Large intestine (tissue), 3 donors: ENCODE data around the gene SGMS1. TPM values are rescaled to one million over a fixed set of nuclear protein-coding genes. Genes with fewer than 3 reads are reported as not detected.
"Not testable (repeated sequence)": the region's sequence is repeated elsewhere in the genome, so short reads cannot be mapped to it uniquely, and the experiment has no call there.

ENCODE experiments used
- DNase-seq, 2 donors: peaks; one replicate each; pipeline versions ENCODE4 v3.0.0 to v3.0.0-alpha.2; 2013
- H3K27ac ChIP-seq: one replicate; pipeline ENCODE4 v1.5.1; 2013; ENCODE audit warnings: low read length
- H3K27me3 ChIP-seq: 2 replicates; pipeline ENCODE4 v1.6.1; 2013; ENCODE audit warnings: low read length; ENCODE audit not compliant: control insufficient read depth, insufficient read depth
- H3K36me3 ChIP-seq: 2 replicates; pipeline ENCODE4 v1.6.1; 2013; ENCODE audit warnings: low read length; ENCODE audit not compliant: control insufficient read depth, insufficient read depth
- H3K4me1 ChIP-seq: one replicate; pipeline ENCODE4 v1.6.1; 2013; ENCODE audit warnings: low read length; ENCODE audit not compliant: control insufficient read depth, insufficient read depth
- H3K4me3 ChIP-seq: one replicate; pipeline ENCODE4 v1.5.1; 2013; ENCODE audit warnings: low read length
- H3K9me3 ChIP-seq: one replicate; pipeline ENCODE4 v1.6.1; 2013; ENCODE audit warnings: mild to moderate bottlenecking, low read depth, low read length, moderate library complexity; ENCODE audit not compliant: control insufficient read depth
- WGBS: methylation state at CpG from one replicate; pipeline ENCODE4 v1.1.5; 2013; ENCODE audit warnings: low lambda C conversion rate; ENCODE audit not compliant: insufficient coverage; 5-methylcytosine and 5-hydroxymethylcytosine counted together
- polyA plus RNA-seq: library from polyadenylated mRNA; unstranded; fragments of 120-200 nt; gene quantifications from one replicate; pipeline ENCODE4 v1.2.1, GENCODE V29; 2013

Gene SGMS1
- polyA plus RNA-seq, 1 donor = 22.8 TPM

- no peak overlapping the region for H3K4me3 ChIP-seq
- DNase-seq = no peak
- no peaks in the 10 kb centered on the region for H3K9me3 ChIP-seq
- H3K4me1 ChIP-seq = no peaks in the 10 kb centered on the region
- H3K36me3 ChIP-seq = no peaks in the 10 kb centered on the region
- no peaks in the 10 kb centered on the region for H3K27me3 ChIP-seq
- 100% methylated on average over 1 of the region's 6 CpGs for WGBS
- H3K27ac ChIP-seq = no peak overlapping the region
These were observed 185.5 kb downstream of the SGMS1 start for GRCh38 chr10:50438049-50438936.

GRCh38 chr10:50437248-50437647, 186.5 kb downstream of the SGMS1 start:
- H3K4me1 ChIP-seq = no peaks in the 10 kb centered on the region
- H3K27ac ChIP-seq = no peak overlapping the region
- H3K4me3 ChIP-seq = no peak overlapping the region
- DNase-seq = no peak
- H3K36me3 ChIP-seq = peaks cover 2% of the 10 kb centered on the region
- 100% methylated on average over 1 of the region's 1 CpG for WGBS
- no peaks in the 10 kb centered on the region for H3K9me3 ChIP-seq
- no peaks in the 10 kb centered on the region for H3K27me3 ChIP-seq

DNA sequence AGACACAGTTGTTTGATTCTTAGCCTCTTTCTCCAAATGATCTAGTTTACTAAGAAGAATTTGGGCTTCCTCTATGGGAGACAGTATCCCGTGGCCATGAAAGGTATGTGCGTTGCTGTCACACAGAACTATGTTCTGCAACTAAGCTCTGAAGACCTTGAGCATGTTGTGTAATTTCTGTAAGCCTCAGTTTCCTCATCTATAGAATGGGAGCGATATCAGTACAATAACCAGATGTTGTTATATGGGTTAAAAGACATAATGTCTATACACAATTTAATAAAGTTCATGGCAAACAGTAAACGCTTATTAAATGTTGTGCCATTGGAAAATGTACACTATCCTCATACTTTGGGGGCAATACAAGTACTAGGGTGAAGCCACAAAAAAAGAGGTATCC, 187.0 kb downstream of the SGMS1 start:
- no peaks in the 10 kb centered on the region for H3K27me3 ChIP-seq
- 100% methylated on average over 1 of the region's 4 CpGs for WGBS
- H3K27ac ChIP-seq = no peak overlapping the region

DNA sequence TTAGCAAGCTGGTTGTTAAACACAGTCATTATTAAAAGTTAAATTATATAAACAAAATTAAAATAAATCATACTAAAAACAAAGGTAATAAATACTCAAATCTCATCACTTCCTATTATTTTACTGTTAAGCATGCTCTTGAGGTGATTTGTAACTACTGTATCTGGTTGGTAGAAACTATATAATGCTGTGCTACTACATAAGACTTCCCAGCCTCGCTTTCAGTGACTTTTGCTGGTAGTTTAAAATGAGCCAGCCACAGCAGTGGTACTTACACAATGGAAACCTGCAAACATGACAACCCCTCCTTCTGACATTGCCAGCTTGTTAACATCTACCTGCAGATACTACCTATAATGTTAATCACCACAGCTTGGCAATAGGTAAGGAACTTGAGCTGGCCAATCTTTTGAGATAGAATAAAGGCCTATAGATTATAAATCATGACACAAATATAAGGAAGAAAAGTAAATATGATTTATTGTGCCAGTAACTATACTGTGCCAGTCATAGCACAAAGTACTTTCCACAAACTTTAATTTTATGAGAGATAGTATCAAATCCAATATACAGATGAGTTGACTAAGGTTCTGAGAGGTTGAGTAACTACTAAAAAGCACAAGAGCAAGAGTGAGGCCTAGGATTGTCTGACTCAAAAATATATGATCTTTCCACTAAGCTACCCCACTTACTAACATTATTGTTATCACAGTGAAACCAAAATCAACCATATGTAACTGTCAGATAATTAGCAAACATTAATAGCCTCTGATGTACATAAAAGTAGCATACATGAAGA, 191.3 kb downstream of the SGMS1 start:
- no CpG with 5 or more reads among the region's 1 CpG for WGBS
- Histone ChIP-seq H3K27ac (no peak overlapping the region), H3K4me1 (no peaks in the 10 kb centered on the region), H3K4me3 (no peak overlapping the region), H3K36me3 (peaks cover 2% of the 10 kb centered on the region), H3K27me3 (no peaks in the 10 kb centered on the region), H3K9me3 (no peaks in the 10 kb centered on the region)
- no peak for DNase-seq

More for the DNA sequence above, 187.0 kb downstream of the SGMS1 start:
- Histone ChIP-seq H3K9me3 (no peaks in the 10 kb centered on the region), H3K36me3 (peaks cover 2% of the 10 kb centered on the region), H3K4me3 (no peak overlapping the region), H3K4me1 (no peaks in the 10 kb centered on the region)
- no peak for DNase-seq

- WGBS = no CpG with 5 or more reads among the region's 3 CpGs
- DNase-seq = no peak
- no peaks in the 10 kb centered on the region for H3K9me3 ChIP-seq
- no peaks in the 10 kb centered on the region for H3K27me3 ChIP-seq
- peaks cover 2% of the 10 kb centered on the region for H3K36me3 ChIP-seq
- H3K4me3 ChIP-seq = no peak overlapping the region
- H3K4me1 ChIP-seq = no peaks in the 10 kb centered on the region
- H3K27ac ChIP-seq = no peak overlapping the region
These were observed 192.0 kb downstream of the SGMS1 start for GRCh38 chr10:50431791-50432190.

- Histone ChIP-seq H3K4me1 (no peaks in the 10 kb centered on the region), H3K36me3 (peaks cover 2% of the 10 kb centered on the region), H3K9me3 (no peaks in the 10 kb centered on the region), H3K27me3 (no peaks in the 10 kb centered on the region), H3K4me3 (no peak overlapping the region), H3K27ac (no peak overlapping the region)
- WGBS = 75% methylated on average over 2 of the region's 4 CpGs
- DNase-seq = no peak
These were observed 192.6 kb downstream of the SGMS1 start for GRCh38 chr10:50431133-50431532.

GRCh38 chr10:50426485-50426884, 197.3 kb downstream of the SGMS1 start:
- no peak overlapping the region for H3K4me3 ChIP-seq
- no peaks in the 10 kb centered on the region for H3K4me1 ChIP-seq
- no peak overlapping the region for H3K27ac ChIP-seq
- H3K27me3 ChIP-seq = no peaks in the 10 kb centered on the region
- H3K9me3 ChIP-seq = no peaks in the 10 kb centered on the region
- no peak for DNase-seq
- no CpG with 5 or more reads among the region's 1 CpG for WGBS
- no peaks in the 10 kb centered on the region for H3K36me3 ChIP-seq

DNA sequence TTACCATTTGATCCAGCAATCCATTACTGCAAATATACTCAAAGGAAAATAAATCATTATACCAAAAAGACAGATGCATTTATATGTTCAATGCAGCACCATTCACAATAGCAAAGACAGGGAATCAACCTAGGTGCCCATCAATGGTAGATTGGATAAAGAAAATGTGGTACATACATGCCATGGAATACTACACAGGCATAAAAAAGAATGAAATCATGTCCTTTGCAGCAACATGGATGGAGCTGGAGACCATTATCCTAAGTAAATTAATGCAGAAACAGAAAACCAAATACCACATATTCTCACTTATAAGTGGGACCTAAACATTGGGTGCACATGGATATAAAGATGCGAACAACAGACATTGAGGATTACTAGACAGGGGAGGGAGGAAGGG, 198.5 kb downstream of the SGMS1 start:
- not testable (repeated sequence) for H3K27me3 ChIP-seq, DNase-seq, H3K4me3 ChIP-seq, H3K9me3 ChIP-seq, H3K27ac ChIP-seq, H3K36me3 ChIP-seq, H3K4me1 ChIP-seq
- WGBS = no CpG with 5 or more reads among the region's 1 CpG

- Histone ChIP-seq H3K27me3 (no peaks in the 10 kb centered on the region), H3K27ac (no peak overlapping the region), H3K36me3 (no peaks in the 10 kb centered on the region), H3K4me1 (peaks cover 9% of the 10 kb centered on the region), H3K9me3 (no peaks in the 10 kb centered on the region), H3K4me3 (no peak overlapping the region)
- 100% methylated on average over 1 of the region's 3 CpGs for WGBS
- DNase-seq = no peak
These were observed 200.3 kb downstream of the SGMS1 start for GRCh38 chr10:50423448-50423847.

GRCh38 chr10:50422259-50422658, 201.5 kb downstream of the SGMS1 start:
- no peaks in the 10 kb centered on the region for H3K27me3 ChIP-seq
- no peak overlapping the region for H3K27ac ChIP-seq
- WGBS = 67% methylated on average over 1 of the region's 4 CpGs
- no peak overlapping the region for H3K4me3 ChIP-seq
- H3K4me1 ChIP-seq = peaks cover 9% of the 10 kb centered on the region
- DNase-seq = no peak
- no peaks in the 10 kb centered on the region for H3K36me3 ChIP-seq
- H3K9me3 ChIP-seq = no peaks in the 10 kb centered on the region
